HL-60 (cell line): Measurements from ENCODE around the gene SV2C.

Source experiments
- DNase-seq, 2 experiments: peaks; one replicate each; pipeline ENCODE4 v3.0.0-alpha.2; 2010 to 2020; ENCODE audit warnings: low read depth in 1 of 2, low spot score in 1 of 2
- H3K27ac ChIP-seq: fragments of 250-450 bp; sonication (Bioruptor Pico); replicated peaks from 2 replicates; pipeline ENCODE4 v1.5.1; 2020; ENCODE audit warnings: mild to moderate bottlenecking, moderate library complexity
- H3K27me3 ChIP-seq: fragments of 250-450 bp; sonication (Bioruptor Pico); 2 replicates; pipeline ENCODE4 v1.5.1; 2021; ENCODE audit warnings: mild to moderate bottlenecking, moderate library complexity; ENCODE audit not compliant: insufficient read depth, poor library complexity, severe bottlenecking
- H3K4me3 ChIP-seq: replicated peaks from 2 replicates; pipeline ENCODE4 v1.5.1; 2011; ENCODE audit warnings: mild to moderate bottlenecking, control low read depth, low read length; ENCODE audit not compliant: insufficient read depth
- GABPA ChIP-seq: IDR thresholded peaks from 2 replicates; pipeline ENCODE4 v1.6.1; 2012; ENCODE audit warnings: low read depth
- POLR2AphosphoS5 ChIP-seq: IDR thresholded peaks from 2 replicates; pipeline ENCODE4 v1.6.1; 2012; ENCODE audit warnings: low read depth
- SPI1 ChIP-seq: IDR thresholded peaks from 2 replicates; pipeline ENCODE4 v1.6.1; 2012; ENCODE audit warnings: low read depth, mild to moderate bottlenecking, borderline replicate concordance
- TF ChIP-seq, protein P1 (sequence below): IDR thresholded peaks from 2 replicates; pipeline ENCODE4 v1.6.1; 2012; ENCODE audit warnings: low read depth; ENCODE audit not compliant: insufficient replicate concordance
- TF ChIP-seq, protein P2 (sequence below): IDR thresholded peaks from one replicate; pipeline ENCODE4 v1.5.1; 2011; ENCODE audit warnings: low read length, control low read depth, inconsistent platforms; ENCODE audit not compliant: insufficient read depth

Gene SV2C

DNA sequence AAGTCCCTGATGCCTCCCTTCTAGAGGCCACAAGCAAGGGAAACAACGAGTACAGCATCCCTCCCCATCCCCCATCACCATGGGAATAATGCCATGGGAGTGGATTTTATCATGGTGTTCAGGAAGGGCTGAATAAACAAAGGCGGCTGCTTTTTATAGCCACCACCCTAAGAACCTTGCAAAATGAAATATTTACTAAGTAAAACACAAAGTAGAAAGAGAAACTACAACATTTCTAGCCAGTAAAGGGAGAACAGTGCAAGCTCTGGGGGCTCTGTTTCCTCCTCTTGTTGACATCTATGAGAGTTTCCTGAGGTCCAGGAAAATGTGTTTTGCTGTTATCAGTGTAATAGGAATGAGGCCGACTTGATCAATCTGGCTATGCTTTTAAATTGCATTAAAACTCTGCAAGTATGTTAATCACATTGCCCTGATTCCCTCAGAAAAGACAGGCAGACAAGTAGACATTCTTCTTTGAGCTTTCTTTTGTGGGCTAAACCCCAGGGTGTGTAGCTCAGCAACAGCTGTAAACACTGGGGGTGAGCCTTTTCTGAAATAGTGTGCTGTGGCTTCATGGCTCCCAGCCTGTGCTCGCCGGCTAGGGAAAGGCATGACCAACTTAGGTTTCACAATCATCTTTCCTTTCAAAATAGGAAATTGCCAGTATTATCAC, 31.1 kb downstream of the SV2C start:
- TF ChIP-seq, protein P1, sequence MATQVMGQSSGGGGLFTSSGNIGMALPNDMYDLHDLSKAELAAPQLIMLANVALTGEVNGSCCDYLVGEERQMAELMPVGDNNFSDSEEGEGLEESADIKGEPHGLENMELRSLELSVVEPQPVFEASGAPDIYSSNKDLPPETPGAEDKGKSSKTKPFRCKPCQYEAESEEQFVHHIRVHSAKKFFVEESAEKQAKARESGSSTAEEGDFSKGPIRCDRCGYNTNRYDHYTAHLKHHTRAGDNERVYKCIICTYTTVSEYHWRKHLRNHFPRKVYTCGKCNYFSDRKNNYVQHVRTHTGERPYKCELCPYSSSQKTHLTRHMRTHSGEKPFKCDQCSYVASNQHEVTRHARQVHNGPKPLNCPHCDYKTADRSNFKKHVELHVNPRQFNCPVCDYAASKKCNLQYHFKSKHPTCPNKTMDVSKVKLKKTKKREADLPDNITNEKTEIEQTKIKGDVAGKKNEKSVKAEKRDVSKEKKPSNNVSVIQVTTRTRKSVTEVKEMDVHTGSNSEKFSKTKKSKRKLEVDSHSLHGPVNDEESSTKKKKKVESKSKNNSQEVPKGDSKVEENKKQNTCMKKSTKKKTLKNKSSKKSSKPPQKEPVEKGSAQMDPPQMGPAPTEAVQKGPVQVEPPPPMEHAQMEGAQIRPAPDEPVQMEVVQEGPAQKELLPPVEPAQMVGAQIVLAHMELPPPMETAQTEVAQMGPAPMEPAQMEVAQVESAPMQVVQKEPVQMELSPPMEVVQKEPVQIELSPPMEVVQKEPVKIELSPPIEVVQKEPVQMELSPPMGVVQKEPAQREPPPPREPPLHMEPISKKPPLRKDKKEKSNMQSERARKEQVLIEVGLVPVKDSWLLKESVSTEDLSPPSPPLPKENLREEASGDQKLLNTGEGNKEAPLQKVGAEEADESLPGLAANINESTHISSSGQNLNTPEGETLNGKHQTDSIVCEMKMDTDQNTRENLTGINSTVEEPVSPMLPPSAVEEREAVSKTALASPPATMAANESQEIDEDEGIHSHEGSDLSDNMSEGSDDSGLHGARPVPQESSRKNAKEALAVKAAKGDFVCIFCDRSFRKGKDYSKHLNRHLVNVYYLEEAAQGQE: no peak
- TF ChIP-seq, protein P2, sequence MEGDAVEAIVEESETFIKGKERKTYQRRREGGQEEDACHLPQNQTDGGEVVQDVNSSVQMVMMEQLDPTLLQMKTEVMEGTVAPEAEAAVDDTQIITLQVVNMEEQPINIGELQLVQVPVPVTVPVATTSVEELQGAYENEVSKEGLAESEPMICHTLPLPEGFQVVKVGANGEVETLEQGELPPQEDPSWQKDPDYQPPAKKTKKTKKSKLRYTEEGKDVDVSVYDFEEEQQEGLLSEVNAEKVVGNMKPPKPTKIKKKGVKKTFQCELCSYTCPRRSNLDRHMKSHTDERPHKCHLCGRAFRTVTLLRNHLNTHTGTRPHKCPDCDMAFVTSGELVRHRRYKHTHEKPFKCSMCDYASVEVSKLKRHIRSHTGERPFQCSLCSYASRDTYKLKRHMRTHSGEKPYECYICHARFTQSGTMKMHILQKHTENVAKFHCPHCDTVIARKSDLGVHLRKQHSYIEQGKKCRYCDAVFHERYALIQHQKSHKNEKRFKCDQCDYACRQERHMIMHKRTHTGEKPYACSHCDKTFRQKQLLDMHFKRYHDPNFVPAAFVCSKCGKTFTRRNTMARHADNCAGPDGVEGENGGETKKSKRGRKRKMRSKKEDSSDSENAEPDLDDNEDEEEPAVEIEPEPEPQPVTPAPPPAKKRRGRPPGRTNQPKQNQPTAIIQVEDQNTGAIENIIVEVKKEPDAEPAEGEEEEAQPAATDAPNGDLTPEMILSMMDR: no peak
- TF ChIP-seq SPI1 (no peak), POLR2AphosphoS5 (no peak), GABPA (no peak)

DNA sequence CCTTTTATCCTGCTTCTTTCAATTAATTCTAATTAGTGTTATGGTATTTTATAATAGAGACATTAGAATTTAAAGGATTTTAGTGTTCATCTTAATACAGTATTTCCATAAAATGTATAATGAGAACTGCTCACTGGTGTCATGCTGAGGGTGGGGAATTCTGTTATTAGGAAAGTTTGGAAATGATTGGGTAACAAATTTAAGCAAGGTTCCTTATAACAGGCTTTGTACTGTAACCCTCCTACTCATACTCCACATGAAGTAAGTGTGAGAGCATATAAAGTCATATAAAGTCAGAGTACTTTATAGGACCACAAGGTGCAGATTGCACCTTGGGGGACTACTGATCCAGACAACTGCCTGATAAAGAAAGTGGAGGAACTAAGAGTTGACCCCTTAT, 42.2 kb downstream of the SV2C start:
- Histone ChIP-seq H3K4me3 (no peak overlapping the region), H3K27me3 (no peaks in the 10 kb centered on the region)
- DNase-seq: no peak

More for the DNA sequence above, 31.1 kb downstream of the SV2C start:
- Histone ChIP-seq H3K4me3 (no peak overlapping the region), H3K27ac (no peak overlapping the region), H3K27me3 (no peaks in the 10 kb centered on the region)
- DNase-seq: no peak

DNA sequence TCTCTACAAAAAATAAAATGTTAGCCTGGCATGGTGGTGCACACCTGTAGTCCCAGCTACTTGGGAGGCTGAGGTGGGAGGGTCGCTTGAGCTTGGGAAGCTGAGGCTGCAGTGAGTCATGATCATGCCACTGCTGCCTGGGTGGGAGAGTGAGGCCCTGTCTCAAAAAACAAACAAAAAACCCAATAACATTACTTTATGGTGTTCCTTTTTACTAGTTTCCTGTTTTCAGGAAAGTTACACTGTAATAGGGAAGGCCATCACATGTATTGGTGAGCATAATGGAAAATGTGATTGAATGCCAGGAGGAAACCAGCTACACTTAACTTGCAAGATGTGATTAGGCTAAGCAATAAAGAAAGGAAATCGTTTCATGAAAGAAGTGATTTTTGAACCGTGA, 42.7 kb downstream of the SV2C start:
- TF ChIP-seq, protein P2: no peak
- no peak for TF ChIP-seq POLR2AphosphoS5
- no peak for TF ChIP-seq GABPA
- TF ChIP-seq SPI1: no peak
- TF ChIP-seq, protein P1: no peak
- Histone ChIP-seq H3K27me3 (no peaks in the 10 kb centered on the region), H3K4me3 (no peak overlapping the region), H3K27ac (no peak overlapping the region)
- DNase-seq: no peak

More for the DNA sequence above, 42.2 kb downstream of the SV2C start:
- no peak overlapping the region for H3K27ac ChIP-seq
- no peak for TF ChIP-seq GABPA

DNA sequence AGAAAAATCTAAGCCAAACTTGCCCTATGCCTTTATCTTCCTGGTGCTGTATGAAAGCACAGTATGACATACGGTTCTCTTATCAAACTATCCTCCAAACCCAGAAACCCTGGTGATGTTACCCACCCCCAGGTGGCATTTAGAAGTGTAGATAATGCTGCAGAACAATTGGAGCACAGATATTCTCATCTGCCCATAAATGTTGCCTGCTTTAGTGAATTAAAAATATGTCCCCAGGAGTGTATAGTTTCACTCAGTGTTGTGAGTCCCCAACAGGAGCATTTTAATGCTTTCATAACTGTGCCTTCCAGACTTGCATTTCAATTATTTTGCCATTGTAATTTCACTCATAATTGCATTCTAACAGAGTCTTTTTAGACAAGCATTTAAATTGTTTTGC, 50.8 kb downstream of the SV2C start:
- Histone ChIP-seq H3K27me3 (no peaks in the 10 kb centered on the region), H3K4me3 (no peak overlapping the region), H3K27ac (no peak overlapping the region)
- TF ChIP-seq, protein P1: no peak
- TF ChIP-seq, protein P2: no peak
- TF ChIP-seq GABPA (no peak), SPI1 (no peak), POLR2AphosphoS5 (no peak)
- DNase-seq: no peak
